IPS DF 6.9 (cell line): ENCODE data around the gene AMH.

Experiments
- DNase-seq: peaks from one replicate; pipeline ENCODE4 v3.0.0-alpha.2; 2013; ENCODE audit warnings: low read depth, low spot score
- H3K27ac ChIP-seq: one replicate; pipeline ENCODE4 v1.5.1; 2013; ENCODE audit warnings: low read length, control low read depth
- H3K27me3 ChIP-seq: 2 replicates; pipeline ENCODE4 v1.6.1; 2013; ENCODE audit warnings: mild to moderate bottlenecking, low read length; ENCODE audit not compliant: control insufficient read depth, insufficient read depth
- H3K36me3 ChIP-seq: 2 replicates; pipeline ENCODE4 v1.6.1; 2013; ENCODE audit warnings: low read length; ENCODE audit not compliant: control insufficient read depth, insufficient read depth
- H3K4me1 ChIP-seq: 2 replicates; pipeline ENCODE4 v1.6.1; 2013; ENCODE audit warnings: low read length; ENCODE audit not compliant: control insufficient read depth, insufficient read depth
- H3K4me3 ChIP-seq: 2 replicates; pipeline ENCODE4 v1.5.1; 2013; ENCODE audit warnings: mild to moderate bottlenecking, low read length
- H3K9me3 ChIP-seq: 2 replicates; pipeline ENCODE4 v1.6.1; 2013; ENCODE audit warnings: low read length, inconsistent platforms; ENCODE audit not compliant: control insufficient read depth, insufficient read depth
- WGBS: extraction: QIAGEN DNeasy Blood & Tissue Kit; methylation state at CpG from one replicate; pipeline ENCODE4 v1.1.7; 2013; ENCODE audit warnings: mixed read lengths, missing lambda C conversion rate; ENCODE audit not compliant: insufficient read length, insufficient coverage; 5-methylcytosine and 5-hydroxymethylcytosine counted together

Gene AMH

GRCh38 chr19:2210206-2210605 is 38.9 kb upstream of the AMH start:
- Histone ChIP-seq H3K4me3 (no peak overlapping the region), H3K27me3 (no peaks in the 10 kb centered on the region), H3K36me3 (peaks cover 24% of the 10 kb centered on the region), H3K9me3 (no peaks in the 10 kb centered on the region), H3K4me1 (no peaks in the 10 kb centered on the region; the same call in 1 of the 2 replicates), H3K27ac (no peak overlapping the region)
- no CpG with 5 or more reads among the region's 21 CpGs for WGBS
- DNase-seq: no peak

DNA sequence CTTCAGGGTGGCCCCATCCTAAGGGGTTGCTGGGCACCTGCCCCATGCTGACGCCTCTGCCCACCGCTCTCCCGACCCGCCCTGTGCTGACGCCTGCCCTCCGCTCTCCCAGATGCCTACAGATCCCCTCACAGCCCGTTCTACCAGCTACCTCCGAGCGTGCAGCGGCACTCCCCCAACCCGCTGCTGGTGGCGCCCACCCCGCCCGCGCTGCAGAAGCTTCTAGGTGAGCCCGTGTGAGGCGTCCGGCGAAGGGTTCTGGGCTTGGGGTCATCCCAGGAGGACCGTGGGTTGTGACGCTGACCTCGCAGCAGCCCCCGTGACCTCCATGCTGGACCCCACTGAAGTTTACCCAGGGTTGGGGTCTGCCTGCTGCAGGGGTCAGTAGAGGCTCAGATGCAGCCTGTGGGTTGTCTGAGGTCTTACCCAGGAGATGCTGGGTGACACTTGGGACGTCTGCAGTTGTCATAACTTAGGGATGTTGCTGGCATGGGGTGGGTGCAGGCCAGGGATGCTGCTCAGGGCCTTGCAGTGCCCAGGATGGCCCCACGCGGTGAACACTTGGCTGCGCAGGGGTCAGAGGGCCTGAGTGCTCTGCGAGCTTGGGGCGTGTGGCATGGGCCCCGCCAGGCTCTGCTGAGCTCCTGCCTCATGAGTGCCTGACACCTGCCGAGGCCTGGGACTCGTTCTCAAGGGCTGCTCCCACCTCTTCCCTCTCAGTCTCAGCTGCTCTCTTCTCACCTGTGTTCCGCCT is 38.0 kb upstream of the AMH start:
- no peak overlapping the region for H3K27ac ChIP-seq
- H3K9me3 ChIP-seq: no peaks in the 10 kb centered on the region
- H3K36me3 ChIP-seq: peaks cover 29% of the 10 kb centered on the region
- no peaks in the 10 kb centered on the region for H3K27me3 ChIP-seq
- H3K4me3 ChIP-seq: no peak overlapping the region
- DNase-seq: no peak
- no CpG with 5 or more reads among the region's 33 CpGs for WGBS
- no peaks in the 10 kb centered on the region; the same call in 1 of the 2 replicates for H3K4me1 ChIP-seq

DNA sequence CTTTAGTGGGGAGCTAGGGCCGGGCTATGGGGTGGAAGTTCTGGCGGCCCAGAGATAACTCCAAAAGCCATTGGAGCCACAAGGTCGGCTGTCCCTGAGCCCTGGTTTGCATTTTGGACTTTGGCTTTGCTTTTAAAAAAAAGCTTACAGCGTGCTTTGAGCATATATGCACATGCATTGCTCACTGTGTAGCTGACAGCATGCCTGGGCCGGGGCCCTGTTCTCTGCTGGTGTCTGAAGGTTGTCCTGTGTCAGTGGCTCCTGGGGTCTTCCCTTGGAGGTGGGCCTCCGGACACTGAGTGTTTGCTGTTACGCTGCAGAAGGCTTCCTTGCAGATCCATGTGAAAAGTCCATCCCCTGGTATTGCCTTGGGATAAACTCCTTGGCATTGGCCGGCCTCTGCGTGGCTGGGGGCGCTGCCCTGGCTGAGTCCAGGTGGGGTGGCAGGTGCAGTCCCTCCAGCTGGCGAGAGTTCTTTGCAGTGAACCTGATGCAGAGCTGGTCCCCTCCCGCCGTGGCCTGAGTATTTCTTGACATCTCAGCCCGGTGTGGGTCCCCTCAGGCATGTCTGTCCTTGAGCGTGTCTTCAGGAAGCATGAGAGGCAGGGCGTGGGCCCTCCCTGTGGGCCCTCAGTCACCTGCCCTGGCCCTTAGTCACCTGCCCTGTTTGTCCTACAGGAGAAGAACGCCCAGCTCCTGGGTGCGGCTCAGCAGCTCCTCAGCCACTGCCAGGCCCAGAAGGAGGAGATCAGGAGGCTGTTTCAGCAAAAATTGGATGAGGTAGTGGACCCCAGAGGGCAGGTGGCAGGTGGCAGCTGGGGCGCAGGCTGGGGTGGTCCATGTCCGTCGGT is 36.0 kb upstream of the AMH start:
- no peak overlapping the region for H3K4me3 ChIP-seq
- no peak for DNase-seq
- no peak overlapping the region for H3K27ac ChIP-seq
- WGBS: no CpG with 5 or more reads among the region's 21 CpGs
- H3K4me1 ChIP-seq: no peaks in the 10 kb centered on the region; the same call in 1 of the 2 replicates
- H3K9me3 ChIP-seq: no peaks in the 10 kb centered on the region
- peaks cover 47% of the 10 kb centered on the region for H3K36me3 ChIP-seq
- H3K27me3 ChIP-seq: no peaks in the 10 kb centered on the region

GRCh38 chr19:2213799-2214198 is 35.3 kb upstream of the AMH start:
- H3K27ac ChIP-seq: no peak overlapping the region
- no peak for DNase-seq
- no peaks in the 10 kb centered on the region for H3K9me3 ChIP-seq
- H3K27me3 ChIP-seq: no peaks in the 10 kb centered on the region
- H3K4me1 ChIP-seq: no peaks in the 10 kb centered on the region
- peaks cover 47% of the 10 kb centered on the region for H3K36me3 ChIP-seq
- H3K4me3 ChIP-seq: no peak overlapping the region
- WGBS: no CpG with 5 or more reads among the region's 26 CpGs

GRCh38 chr19:2214251-2214650 is 34.9 kb upstream of the AMH start:
- Histone ChIP-seq H3K4me3 (no peak overlapping the region), H3K27me3 (no peaks in the 10 kb centered on the region), H3K9me3 (no peaks in the 10 kb centered on the region), H3K36me3 (peaks cover 47% of the 10 kb centered on the region), H3K27ac (no peak overlapping the region), H3K4me1 (no peaks in the 10 kb centered on the region)
- WGBS: no CpG with 5 or more reads among the region's 17 CpGs
- DNase-seq: no peak

DNA sequence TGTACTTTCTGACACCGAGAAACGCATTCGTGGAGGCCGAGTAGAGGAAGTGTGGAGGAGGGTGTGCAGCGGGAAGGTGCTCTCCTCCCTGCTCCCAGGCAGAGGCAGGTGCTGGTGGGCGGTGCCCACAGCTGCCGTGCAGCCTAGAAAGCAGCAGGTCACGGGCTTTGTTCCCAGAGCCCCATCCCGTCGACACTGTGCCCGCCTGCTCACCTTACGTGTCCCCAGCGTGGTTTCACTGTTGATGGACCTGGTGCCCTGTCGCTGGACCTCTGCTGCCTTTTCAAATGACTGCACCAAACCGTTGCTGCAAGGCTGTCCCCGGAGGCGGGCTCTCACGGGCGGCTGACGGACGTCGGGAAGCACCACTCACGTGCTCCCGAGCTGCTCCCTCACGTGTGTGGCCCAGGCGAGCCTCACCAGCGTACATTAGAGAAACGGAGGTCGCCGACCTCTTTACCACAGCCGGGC is 33.8 kb upstream of the AMH start:
- no peak overlapping the region for H3K27ac ChIP-seq
- H3K27me3 ChIP-seq: no peaks in the 10 kb centered on the region
- no peaks in the 10 kb centered on the region for H3K4me1 ChIP-seq
- WGBS: no CpG with 5 or more reads among the region's 31 CpGs
- H3K9me3 ChIP-seq: no peaks in the 10 kb centered on the region
- no peak overlapping the region for H3K4me3 ChIP-seq
- H3K36me3 ChIP-seq: peaks cover 53% of the 10 kb centered on the region
- no peak for DNase-seq

GRCh38 chr19:2216361-2217225 is 32.5 kb upstream of the AMH start:
- H3K9me3 ChIP-seq: no peaks in the 10 kb centered on the region
- DNase-seq: no peak
- H3K4me1 ChIP-seq: no peaks in the 10 kb centered on the region
- no peak overlapping the region for H3K27ac ChIP-seq
- no CpG with 5 or more reads among the region's 43 CpGs for WGBS
- H3K4me3 ChIP-seq: no peak overlapping the region
- H3K36me3 ChIP-seq: peaks cover 46% of the 10 kb centered on the region
- no peaks in the 10 kb centered on the region for H3K27me3 ChIP-seq

DNA sequence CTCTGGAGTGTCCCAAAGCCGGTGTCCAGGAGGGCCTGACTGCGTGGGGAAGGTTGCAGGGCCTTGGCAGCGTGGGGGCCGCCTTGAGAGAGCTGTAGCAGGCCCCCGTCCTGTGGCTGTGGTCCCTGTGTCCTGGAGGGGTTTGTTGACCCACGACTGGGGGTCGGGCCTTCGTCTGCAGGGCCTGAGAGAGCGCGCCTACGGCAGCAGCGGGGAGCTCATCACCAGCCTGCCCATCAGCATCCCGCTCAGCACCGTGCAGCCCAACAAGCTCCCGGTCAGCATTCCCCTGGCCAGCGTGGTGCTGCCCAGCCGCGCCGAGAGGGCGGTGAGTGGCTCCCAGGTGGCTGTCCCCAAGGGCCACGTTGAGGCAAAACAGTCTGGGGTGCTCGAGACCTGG is 31.5 kb upstream of the AMH start:
- Histone ChIP-seq H3K9me3 (no peaks in the 10 kb centered on the region), H3K4me3 (no peak overlapping the region), H3K27ac (no peak overlapping the region), H3K4me1 (no peaks in the 10 kb centered on the region), H3K36me3 (peaks cover 47% of the 10 kb centered on the region), H3K27me3 (no peaks in the 10 kb centered on the region)
- DNase-seq: no peak
- WGBS: no CpG with 5 or more reads among the region's 22 CpGs

GRCh38 chr19:2219726-2220125 is 29.4 kb upstream of the AMH start:
- no peak for DNase-seq
- Histone ChIP-seq H3K4me1 (no peaks in the 10 kb centered on the region), H3K36me3 (peaks cover 44% of the 10 kb centered on the region), H3K27ac (no peak overlapping the region), H3K9me3 (no peaks in the 10 kb centered on the region), H3K27me3 (no peaks in the 10 kb centered on the region), H3K4me3 (no peak overlapping the region)
- no CpG with 5 or more reads among the region's 21 CpGs for whole genome bisulfite sequencing

- Histone ChIP-seq H3K27ac (no peak overlapping the region), H3K4me1 (no peaks in the 10 kb centered on the region), H3K9me3 (no peaks in the 10 kb centered on the region), H3K36me3 (peaks cover 47% of the 10 kb centered on the region), H3K27me3 (no peaks in the 10 kb centered on the region), H3K4me3 (no peak overlapping the region)
- no CpG with 5 or more reads among the region's 20 CpGs for WGBS
- no peak for DNase-seq
These were observed 27.8 kb upstream of the AMH start for GRCh38 chr19:2221250-2221831.
